Ishikawa (cell line): Measurements from ENCODE around the gene TMEM62.

Source experiments
- CEBPB ChIP-seq: IDR thresholded peaks from 2 replicates; pipeline ENCODE4 v1.6.1; 2012
- CREB1 ChIP-seq: IDR thresholded peaks from 2 replicates; pipeline ENCODE4 v1.6.1; 2012; ENCODE audit warnings: low read depth
- EGR1 ChIP-seq: IDR thresholded peaks from 2 replicates; pipeline ENCODE4 v1.6.1; 2012
- EP300 ChIP-seq: IDR thresholded peaks from 2 replicates; pipeline ENCODE4 v1.6.1; 2012; ENCODE audit warnings: borderline replicate concordance
- FOXM1 ChIP-seq: IDR thresholded peaks from 2 replicates; pipeline ENCODE4 v1.6.1; 2012; ENCODE audit warnings: low read depth, borderline replicate concordance
- MAX ChIP-seq: IDR thresholded peaks from 2 replicates; pipeline ENCODE4 v1.6.1; 2012
- NFIC ChIP-seq: IDR thresholded peaks from 2 replicates; pipeline ENCODE4 v1.6.1; 2012
- RAD21 ChIP-seq: IDR thresholded peaks from 2 replicates; pipeline ENCODE4 v1.6.1; 2012; ENCODE audit warnings: low read depth
- REST ChIP-seq: IDR thresholded peaks from 2 replicates; pipeline ENCODE4 v1.6.1; 2012; ENCODE audit warnings: low read depth, mild to moderate bottlenecking
- TAF1 ChIP-seq: IDR thresholded peaks from 2 replicates; pipeline ENCODE4 v1.6.1; 2012; ENCODE audit warnings: low read depth, mild to moderate bottlenecking
- TCF12 ChIP-seq: IDR thresholded peaks from 2 replicates; pipeline ENCODE4 v1.6.1; 2012; ENCODE audit warnings: low read depth
- TEAD4 ChIP-seq: IDR thresholded peaks from 2 replicates; pipeline ENCODE4 v1.6.1; 2012
- USF1 ChIP-seq: IDR thresholded peaks from 2 replicates; pipeline ENCODE4 v1.6.1; 2012
- YY1 ChIP-seq: IDR thresholded peaks from 2 replicates; pipeline ENCODE4 v1.6.1; 2012; ENCODE audit warnings: low read depth
- ZBTB7A ChIP-seq: IDR thresholded peaks from 2 replicates; pipeline ENCODE4 v1.6.1; 2012; ENCODE audit warnings: low read depth

The TMEM62 gene

GRCh38 chr15:43094416-43095030 lies 38.9 kb upstream of the TMEM62 start:
- TF ChIP-seq USF1 (no peak), MAX (no peak), FOXM1 (no peak), CEBPB (no peak), RAD21 (no peak), REST (no peak), TCF12 (no peak), TAF1 (no peak), NFIC (no peak), ZBTB7A (no peak), CREB1 (no peak), TEAD4 (no peak), EP300 (no peak), YY1 (no peak), EGR1 (no peak)

- TF ChIP-seq ZBTB7A = no peak
- TF ChIP-seq USF1 = no peak
- no peak for TF ChIP-seq TAF1
- TF ChIP-seq REST = no peak
- no peak for TF ChIP-seq CEBPB
- no peak for TF ChIP-seq EP300
- TF ChIP-seq YY1 = no peak
- TF ChIP-seq NFIC = no peak
- TF ChIP-seq TCF12 = no peak
- TF ChIP-seq TEAD4 = no peak
These were observed 38.1 kb upstream of the TMEM62 start for GRCh38 chr15:43095243-43095642.

GRCh38 chr15:43095708-43096347 lies 37.6 kb upstream of the TMEM62 start:
- TF ChIP-seq NFIC (no peak), YY1 (no peak), MAX (no peak)

- no peak for TF ChIP-seq TEAD4
- no peak for TF ChIP-seq YY1
- no peak for TF ChIP-seq EP300
- TF ChIP-seq ZBTB7A = no peak
- TF ChIP-seq EGR1 = no peak
- TF ChIP-seq FOXM1 = no peak
- no peak for TF ChIP-seq CEBPB
- no peak for TF ChIP-seq CREB1
- no peak for TF ChIP-seq TCF12
- TF ChIP-seq TAF1 = no peak
- no peak for TF ChIP-seq NFIC
- TF ChIP-seq RAD21 = no peak
- no peak for TF ChIP-seq USF1
- TF ChIP-seq MAX = no peak
- TF ChIP-seq REST = no peak
These were observed 37.0 kb upstream of the TMEM62 start for GRCh38 chr15:43096411-43096810.
